Upper lobe of right lung (tissue), 1 donor: Measurements from ENCODE around the gene PPAN. TPM values are rescaled to one million over a fixed set of nuclear protein-coding genes. Genes with fewer than 3 reads are reported as not detected.

Experiments used
- ATAC-seq: fragments of 200-7000 bp; cut with Tn5 transposase; one replicate; pipeline ENCODE4 v1.9.1; 2020; ENCODE audit warnings: mild to moderate bottlenecking, moderate library complexity
- DNase-seq: peaks from one replicate; pipeline ENCODE4 v3.0.0-alpha.2; 2020
- H3K27ac ChIP-seq: fragments of 200-600 bp; one replicate; pipeline ENCODE4 v1.8.0; 2022
- H3K27me3 ChIP-seq: fragments of 200-600 bp; one replicate; pipeline ENCODE4 v1.8.0; 2022; ENCODE audit warnings: mild to moderate bottlenecking
- H3K36me3 ChIP-seq: fragments of 200-600 bp; one replicate; pipeline ENCODE4 v1.8.0; 2022
- H3K4me1 ChIP-seq: fragments of 200-600 bp; one replicate; pipeline ENCODE4 v1.8.0; 2022
- H3K4me3 ChIP-seq: fragments of 200-600 bp; one replicate; pipeline ENCODE4 v1.8.0; 2022; ENCODE audit warnings: mild to moderate bottlenecking
- H3K9me3 ChIP-seq: fragments of 200-600 bp; one replicate; pipeline ENCODE4 v1.8.0; 2022
- intact Hi-C: fragments of 100-400 bp; cut with DNase I; formaldehyde crosslinking; loops from one replicate; pipeline ENCODE4 v1.11.0; 2022
- total RNA-seq: library from RNA; stranded (reverse); fragmentation: NEBNext Ultra II Directional; extraction: Animal tissue kit (Norgen Biotek cat#: 25700); gene quantifications from one replicate; pipeline ENCODE4 v1.2.1, GENCODE V29; 2021
- TF ChIP-seq, protein P1 (sequence below): fragments of 200-600 bp; IDR thresholded peaks from one replicate; pipeline ENCODE4 v1.8.0; 2022; ENCODE audit warnings: antibody characterized with exemption
- donor health status: DM: no; HTN: yes; CAD: no; lungs with severe emphysema.

Gene PPAN
- total RNA-seq, 1 donor from 2014 or later = 35.2 TPM

DNA sequence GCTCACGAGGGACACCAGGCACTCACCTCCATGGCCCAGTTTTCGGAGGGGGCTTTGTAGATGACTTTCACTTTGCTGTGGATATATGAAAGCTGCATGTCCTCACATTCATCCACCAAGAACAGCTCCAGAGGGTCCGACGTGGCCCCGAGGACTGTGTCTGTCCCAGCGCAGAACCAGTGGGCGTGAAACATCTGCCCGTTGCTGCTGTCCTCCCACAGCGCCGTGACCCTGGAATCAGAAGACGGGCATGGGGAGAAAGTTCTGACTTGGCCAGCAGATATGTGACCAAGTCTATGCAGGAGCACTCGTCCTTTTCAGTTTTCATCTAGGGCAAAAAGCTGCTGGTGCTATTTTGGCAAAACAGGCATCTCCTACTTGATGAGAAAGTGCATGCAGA lies 43.3 kb downstream of the PPAN start:
- intact Hi-C loops = no loop called here
- H3K4me3 ChIP-seq = no peak overlapping the region
- H3K27ac ChIP-seq = no peak overlapping the region
- TF ChIP-seq, protein P1, sequence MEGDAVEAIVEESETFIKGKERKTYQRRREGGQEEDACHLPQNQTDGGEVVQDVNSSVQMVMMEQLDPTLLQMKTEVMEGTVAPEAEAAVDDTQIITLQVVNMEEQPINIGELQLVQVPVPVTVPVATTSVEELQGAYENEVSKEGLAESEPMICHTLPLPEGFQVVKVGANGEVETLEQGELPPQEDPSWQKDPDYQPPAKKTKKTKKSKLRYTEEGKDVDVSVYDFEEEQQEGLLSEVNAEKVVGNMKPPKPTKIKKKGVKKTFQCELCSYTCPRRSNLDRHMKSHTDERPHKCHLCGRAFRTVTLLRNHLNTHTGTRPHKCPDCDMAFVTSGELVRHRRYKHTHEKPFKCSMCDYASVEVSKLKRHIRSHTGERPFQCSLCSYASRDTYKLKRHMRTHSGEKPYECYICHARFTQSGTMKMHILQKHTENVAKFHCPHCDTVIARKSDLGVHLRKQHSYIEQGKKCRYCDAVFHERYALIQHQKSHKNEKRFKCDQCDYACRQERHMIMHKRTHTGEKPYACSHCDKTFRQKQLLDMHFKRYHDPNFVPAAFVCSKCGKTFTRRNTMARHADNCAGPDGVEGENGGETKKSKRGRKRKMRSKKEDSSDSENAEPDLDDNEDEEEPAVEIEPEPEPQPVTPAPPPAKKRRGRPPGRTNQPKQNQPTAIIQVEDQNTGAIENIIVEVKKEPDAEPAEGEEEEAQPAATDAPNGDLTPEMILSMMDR = no peak
- ATAC-seq = no peak
- no peak for DNase-seq
- H3K27me3 ChIP-seq = no peaks in the 10 kb centered on the region
- no peaks in the 10 kb centered on the region for H3K9me3 ChIP-seq
- H3K4me1 ChIP-seq = no peaks in the 10 kb centered on the region
- peaks cover 98% of the 10 kb centered on the region for H3K36me3 ChIP-seq

DNA sequence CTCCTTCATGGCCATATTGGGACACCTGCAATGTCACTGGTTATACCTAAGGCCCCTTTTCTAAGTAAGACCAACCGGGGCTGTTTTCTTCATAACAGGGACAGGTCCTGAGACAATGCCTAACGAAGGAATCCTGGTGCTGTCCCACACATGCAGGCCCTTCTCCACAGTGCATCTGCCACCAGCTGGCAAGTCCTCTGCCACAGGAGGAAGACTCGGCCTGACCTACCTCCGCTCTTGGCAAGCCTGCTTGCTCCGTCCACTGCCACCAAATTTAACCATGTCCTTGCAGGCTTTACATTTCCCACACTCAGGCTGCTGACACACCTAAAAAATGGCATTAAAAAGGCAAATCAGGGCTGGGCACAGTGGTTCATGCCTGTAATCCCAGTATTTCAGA lies 45.4 kb downstream of the PPAN start:
- intact Hi-C loops = no loop called here
- H3K27me3 ChIP-seq = no peaks in the 10 kb centered on the region
- no peak overlapping the region for H3K4me3 ChIP-seq

DNA sequence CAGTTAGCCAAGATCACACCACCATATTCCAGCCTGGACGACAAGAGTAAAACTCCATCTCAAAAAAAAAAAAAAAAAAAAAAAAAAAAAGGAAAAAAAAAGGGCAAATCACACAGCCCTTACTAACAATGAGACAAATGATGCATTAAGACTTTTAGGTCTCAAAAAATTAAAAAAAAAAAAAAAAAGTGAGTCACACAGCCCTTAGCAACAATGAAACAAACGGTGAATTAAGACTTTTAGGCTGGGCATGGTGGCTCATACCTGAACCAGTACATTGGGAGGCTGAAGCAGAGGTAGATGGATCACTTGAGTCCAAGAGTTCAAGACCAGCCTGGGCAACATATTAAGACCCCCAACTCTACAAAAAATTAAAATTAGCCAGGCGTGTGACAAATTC lies 45.9 kb downstream of the PPAN start:
- Histone ChIP-seq H3K27ac (no peak overlapping the region), H3K4me1 (no peaks in the 10 kb centered on the region), H3K9me3 (no peaks in the 10 kb centered on the region), H3K27me3 (no peaks in the 10 kb centered on the region), H3K36me3 (peaks cover 95% of the 10 kb centered on the region), H3K4me3 (no peak overlapping the region)
- no peak for ATAC-seq
- DNase-seq = no peak
- TF ChIP-seq, protein P1 = no peak
- intact Hi-C loops = no loop called here

More for the DNA sequence above, 45.4 kb downstream of the PPAN start:
- H3K36me3 ChIP-seq = peaks cover 98% of the 10 kb centered on the region
- H3K4me1 ChIP-seq = no peaks in the 10 kb centered on the region
- TF ChIP-seq, protein P1 = no peak
- ATAC-seq (no peak), DNase-seq (no peak)
- no peaks in the 10 kb centered on the region for H3K9me3 ChIP-seq
- no peak overlapping the region for H3K27ac ChIP-seq

DNA sequence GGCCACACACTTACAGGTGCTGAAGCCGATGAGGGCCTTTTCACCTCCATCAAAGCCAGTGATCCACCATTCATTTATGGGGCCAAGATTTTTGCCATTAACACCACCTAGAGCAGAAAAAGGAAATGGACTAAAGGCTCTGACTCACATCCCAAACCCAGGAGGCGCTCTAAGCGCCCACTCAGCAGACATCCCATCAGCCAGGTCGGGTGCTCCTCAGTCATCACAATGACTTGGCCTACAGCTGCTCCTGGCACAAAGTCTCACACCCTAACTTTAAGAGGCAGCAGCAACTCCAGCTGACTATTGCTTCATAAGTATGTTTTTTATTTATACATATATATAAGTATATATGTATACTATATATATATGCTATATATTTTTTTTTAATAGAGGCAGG lies 49.7 kb downstream of the PPAN start:
- no peak overlapping the region for H3K4me3 ChIP-seq

DNA sequence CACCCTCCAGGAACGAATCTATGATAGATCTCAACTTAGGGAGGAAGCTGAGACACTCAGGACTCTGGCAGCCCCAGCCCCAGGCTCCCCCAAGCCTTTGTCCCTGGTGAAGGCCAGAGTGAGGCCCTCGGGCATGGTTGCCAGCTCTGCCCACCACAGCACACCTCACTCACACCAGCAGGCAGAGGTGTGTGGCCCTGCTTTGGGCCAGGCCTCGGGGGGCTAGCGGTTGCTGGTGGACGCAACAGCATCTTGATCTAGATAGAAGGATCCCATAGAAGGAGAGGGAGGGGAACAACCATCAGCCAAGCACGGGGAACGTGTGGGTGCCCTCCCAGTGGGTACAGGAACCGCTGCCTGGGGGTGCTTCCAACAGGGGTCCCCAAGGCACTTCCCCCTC lies 51.9 kb downstream of the PPAN start:
- no peaks in the 10 kb centered on the region for H3K27me3 ChIP-seq
- no peaks in the 10 kb centered on the region for H3K4me1 ChIP-seq
- intact Hi-C loops = no loop called here
- H3K9me3 ChIP-seq = no peaks in the 10 kb centered on the region
- ATAC-seq (peak; percentile 12), DNase-seq (no peak)
- no peak overlapping the region for H3K4me3 ChIP-seq
- TF ChIP-seq, protein P1 = no peak
- no peak overlapping the region for H3K27ac ChIP-seq
- peaks cover 97% of the 10 kb centered on the region for H3K36me3 ChIP-seq

More for the DNA sequence above, 49.7 kb downstream of the PPAN start:
- H3K27me3 ChIP-seq = no peaks in the 10 kb centered on the region
- DNase-seq = no peak
- intact Hi-C loops = no loop called here
- ATAC-seq = no peak
- H3K4me1 ChIP-seq = no peaks in the 10 kb centered on the region
- H3K9me3 ChIP-seq = no peaks in the 10 kb centered on the region
- TF ChIP-seq, protein P1 = no peak
- H3K36me3 ChIP-seq = peaks cover 97% of the 10 kb centered on the region
- no peak overlapping the region for H3K27ac ChIP-seq

DNA sequence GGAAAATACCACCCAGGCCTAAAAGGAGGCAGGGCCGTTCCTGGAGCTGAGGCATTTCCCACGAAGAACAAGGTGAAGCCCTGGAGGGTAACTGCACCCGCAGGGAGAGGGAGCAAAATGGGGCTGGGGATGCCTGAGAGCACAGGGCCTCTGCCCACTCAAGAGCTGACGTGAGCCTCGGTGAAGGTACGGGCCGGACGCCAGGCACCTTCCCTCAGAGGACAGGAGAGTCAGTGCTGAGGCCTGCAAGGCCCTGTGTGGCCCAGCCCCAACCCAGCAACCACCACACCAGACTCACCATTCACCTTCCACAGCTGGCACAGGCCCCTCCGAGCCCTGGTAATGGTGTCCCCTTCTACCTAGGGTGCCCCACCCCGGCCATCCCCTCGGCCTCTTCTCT lies 52.3 kb downstream of the PPAN start:
- H3K4me1 ChIP-seq = no peaks in the 10 kb centered on the region
- H3K4me3 ChIP-seq = no peak overlapping the region
- ATAC-seq (no peak), DNase-seq (no peak)
- TF ChIP-seq, protein P1 = no peak
- intact Hi-C loops = no loop called here
- peaks cover 97% of the 10 kb centered on the region for H3K36me3 ChIP-seq
- no peaks in the 10 kb centered on the region for H3K9me3 ChIP-seq
- H3K27me3 ChIP-seq = no peaks in the 10 kb centered on the region
- H3K27ac ChIP-seq = no peak overlapping the region
